Activated CD4-positive, alpha-beta T cell treated with anti-CD3 and anti-CD28 coated beads for 4 hours (primary cell): Measurements from ENCODE around the gene LRRC70.
"Not testable (repeated sequence)": the region's sequence is repeated elsewhere in the genome, so short reads cannot be mapped to it uniquely, and the experiment has no call there.

Experiments
- DNase-seq, 2 donors: peaks; one replicate each; pipeline ENCODE4 v3.0.0-alpha.2; 2020

LRRC70 gene

DNA sequence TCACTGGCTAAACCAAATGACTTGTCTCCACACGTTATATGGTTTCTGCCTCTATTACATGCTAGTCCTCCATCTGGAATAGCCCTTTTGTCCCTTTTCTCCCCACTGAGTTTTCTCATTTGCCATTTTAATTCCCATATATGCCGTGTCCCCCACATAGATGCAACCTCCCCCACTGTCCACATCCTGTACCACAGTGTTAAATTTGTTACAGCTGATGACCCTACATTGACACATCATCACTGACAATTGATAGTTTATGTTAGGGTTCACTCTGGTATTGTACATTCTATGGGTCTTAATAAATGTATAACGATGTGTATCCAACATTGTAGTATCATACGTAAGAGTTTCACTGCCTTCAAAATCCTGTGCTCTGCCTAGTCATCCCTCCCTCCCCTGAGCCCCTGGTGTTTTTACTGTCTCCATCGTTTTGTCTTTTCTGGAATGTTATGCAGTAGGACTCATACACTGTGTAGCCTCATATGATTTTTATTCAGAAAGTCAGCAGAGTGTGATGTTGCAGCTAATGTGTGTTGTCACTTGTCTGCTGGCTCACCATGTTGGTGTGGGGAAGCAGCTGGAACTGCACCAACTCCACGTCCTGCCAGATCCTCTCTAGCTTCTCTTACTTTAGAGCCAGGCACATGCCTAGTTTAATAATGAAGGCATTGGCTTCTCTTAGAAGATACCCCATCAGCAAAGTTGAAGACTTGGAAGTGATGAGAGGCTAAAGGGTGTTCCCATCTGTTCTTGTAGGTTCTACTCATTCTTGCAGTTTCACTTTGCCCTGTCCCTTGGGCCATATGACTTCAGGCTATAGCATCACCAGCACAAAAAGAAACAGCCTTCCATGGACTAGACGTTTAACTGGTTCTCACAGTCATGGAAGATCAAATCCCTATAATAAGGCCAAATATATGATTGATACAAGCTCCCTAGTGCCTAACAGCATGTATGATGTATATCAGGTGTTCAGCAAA is 30.2 kb downstream of the LRRC70 start:
- DNase-seq: no peak

DNA sequence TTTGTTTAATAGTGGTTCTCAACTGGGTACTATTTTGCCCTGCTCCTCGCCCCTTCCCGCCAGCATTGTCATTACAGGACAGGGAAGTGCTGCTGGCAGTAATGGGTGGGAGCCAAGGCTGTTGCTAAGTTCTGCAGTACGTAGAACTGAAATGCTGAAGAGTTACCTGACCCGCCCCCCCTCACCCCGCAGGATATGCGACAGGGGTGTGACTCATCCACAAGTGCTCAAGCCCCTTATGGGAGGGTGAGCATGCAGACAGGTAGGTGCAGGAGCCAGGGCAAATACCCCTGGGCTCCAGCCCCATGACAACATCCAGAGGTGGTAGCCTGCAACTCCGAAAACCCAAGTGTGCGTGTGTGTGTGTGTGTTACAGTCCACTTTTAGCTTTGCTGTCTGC is 35.7 kb downstream of the LRRC70 start:
- DNase-seq: no peak

DNA sequence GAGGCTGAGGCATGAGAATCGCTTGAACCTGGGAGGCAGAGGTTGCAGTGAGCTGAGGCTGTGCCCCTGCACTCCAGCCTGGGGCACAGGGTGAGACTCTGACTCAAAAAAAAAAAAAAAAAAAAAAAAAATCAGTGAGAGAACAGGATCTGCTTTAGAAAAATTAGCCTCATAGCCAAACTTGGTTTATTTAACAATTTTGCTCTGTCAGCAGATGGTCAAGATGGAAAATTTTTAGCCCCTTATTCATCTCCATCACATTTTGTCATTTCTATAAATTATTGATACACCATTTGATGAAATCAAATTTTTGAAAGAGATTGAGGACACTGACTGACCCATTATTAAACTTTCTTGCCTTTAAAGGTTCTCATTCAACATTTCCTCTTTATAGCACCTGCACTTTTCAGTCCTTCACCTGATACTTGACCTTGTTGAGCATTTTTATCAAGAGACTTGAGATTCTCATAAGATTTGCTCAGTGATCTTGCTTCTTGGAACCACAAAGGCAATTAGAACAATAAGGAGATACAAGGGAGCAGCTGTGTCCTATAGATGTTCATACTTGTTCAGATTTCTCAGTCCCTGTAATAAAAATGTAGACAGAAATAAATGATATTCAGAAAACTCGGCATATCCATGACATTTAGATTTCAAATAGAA is 38.1 kb downstream of the LRRC70 start:
- no peak for DNase-seq

DNA sequence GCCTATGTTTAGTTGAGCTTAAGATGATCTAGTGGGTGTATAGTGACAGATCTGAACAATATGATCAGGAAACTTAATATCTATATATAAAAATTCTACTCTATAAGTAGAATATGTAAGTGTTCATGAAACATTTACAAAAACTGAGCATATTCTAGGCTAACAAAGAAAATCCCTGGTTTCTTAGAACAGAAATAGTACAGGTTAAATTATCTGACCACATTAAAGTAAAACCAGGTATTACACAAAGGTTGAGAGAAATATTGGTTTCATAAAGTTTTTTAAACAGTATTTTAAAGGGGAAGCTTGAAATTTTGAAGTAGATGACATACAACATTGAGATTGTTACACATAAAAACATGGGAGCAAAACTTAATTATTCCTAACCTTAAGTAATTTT is 39.3 kb downstream of the LRRC70 start:
- no peak for DNase-seq

DNA sequence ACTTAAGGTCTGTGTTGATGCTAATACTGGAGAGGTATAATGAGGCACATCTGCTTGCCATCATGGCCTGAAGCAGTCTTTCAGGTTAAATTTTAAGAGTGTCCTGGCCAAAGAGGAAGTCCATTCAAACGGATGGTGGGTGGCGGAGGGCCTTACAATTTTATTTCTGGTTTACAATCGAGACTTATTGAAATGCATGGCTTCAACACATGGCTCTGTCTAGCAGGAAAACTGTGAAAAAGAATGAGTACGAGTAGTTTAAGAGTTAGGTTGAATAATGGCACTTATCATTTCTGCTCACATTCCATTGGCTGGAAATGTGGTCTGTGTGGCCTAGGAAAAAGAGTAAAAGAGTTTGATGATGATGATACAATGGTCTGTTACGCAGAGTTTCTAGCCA is 42.1 kb downstream of the LRRC70 start:
- DNase-seq: no peak

DNA sequence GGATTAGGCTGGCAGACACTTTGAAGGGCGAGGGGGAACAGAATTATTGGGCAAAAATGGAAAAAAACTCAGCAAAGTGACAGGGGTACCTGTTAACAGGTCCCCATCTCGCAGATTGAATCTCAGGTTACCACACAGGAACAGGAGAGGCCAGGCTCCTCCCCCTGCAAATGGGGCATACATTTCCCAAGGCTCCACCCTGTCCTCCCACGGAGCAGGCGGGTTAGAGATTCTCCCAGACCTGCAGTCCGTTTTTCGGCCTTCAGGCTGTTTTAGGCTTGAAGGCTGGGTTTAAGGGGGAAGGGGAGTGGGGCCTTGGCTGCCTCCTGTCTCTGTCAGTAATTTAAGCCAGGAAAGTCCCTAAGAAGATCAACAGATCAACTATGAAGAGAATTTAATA is 42.7 kb downstream of the LRRC70 start:
- DNase-seq: no peak

DNA sequence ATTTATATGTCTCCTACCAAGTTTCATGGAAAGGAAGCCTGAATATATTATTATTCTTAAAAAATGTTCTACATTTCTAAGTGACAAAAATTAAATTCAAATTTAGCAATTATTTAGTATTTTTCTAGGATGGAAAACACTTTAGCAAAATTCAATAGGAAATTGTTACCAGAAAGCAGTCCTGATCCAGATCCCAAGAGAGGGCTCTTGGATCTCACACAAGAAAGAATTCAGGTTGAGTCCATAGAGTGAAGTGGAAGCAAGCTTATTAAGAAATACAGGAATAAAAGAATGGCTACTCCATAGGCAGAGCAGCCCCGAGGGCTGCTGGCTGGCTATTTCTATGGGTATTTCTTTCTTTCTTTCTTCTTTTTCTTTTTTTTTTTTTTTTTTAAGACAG is 44.7 kb downstream of the LRRC70 start:
- DNase-seq: no peak

DNA sequence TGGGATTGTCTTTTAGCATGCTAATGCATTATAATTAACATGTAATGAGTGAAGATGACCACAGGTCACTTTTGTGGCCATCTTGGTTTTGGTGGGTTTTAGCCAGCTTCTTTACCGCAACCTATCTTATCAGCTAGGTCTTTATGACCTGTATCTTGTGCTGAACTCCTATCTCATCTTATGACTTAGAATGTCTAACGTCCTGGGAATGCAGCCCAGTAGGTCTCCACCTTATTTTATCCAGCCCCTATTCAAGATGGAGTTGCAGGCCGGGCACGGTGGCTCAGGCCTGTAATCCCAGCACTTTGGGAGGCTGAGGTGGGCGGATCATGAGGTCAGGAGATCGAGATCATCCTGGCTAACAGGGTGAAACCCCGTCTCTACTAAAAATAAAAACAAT is 45.8 kb downstream of the LRRC70 start:
- not testable (repeated sequence) for DNase-seq

DNA sequence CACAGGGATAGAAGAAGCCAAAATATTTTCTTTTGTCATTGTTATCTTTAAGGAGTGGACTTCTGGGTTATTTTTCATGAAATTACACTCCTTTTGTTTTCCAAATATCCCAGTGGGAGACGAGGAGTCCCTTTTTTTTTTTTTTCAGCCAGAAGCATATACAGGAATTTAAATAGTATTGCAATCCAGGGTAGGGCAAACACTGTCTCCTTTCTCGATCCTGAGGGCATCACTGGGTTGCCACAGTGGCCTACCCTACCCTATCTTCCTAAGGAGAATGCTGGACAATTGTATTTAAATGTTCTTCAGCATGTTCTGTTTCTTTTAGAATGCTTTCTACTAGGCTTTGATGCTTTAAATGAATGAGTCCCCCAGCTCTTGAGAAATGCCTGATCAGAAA is 47.9 kb downstream of the LRRC70 start:
- no peak for DNase-seq

DNA sequence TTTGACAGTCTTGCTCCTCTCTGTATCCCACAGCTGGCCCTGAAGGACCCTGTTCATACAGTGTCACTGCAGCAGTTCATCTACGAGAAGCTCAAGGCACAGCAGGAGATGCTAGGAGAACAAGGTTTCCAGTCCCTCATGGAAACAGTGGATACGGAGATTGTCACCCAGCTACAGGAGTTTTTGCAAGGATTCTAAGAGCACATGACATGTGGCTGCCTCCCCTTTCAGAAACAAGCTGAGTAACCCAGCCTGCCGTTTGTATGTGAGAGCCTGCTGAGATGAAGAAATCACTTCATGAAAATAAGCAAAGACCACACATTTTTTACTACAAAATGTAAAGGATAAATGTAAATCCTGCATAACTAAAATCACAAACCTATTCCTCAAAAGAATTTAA is 48.5 kb downstream of the LRRC70 start:
- DNase-seq: no peak

DNA sequence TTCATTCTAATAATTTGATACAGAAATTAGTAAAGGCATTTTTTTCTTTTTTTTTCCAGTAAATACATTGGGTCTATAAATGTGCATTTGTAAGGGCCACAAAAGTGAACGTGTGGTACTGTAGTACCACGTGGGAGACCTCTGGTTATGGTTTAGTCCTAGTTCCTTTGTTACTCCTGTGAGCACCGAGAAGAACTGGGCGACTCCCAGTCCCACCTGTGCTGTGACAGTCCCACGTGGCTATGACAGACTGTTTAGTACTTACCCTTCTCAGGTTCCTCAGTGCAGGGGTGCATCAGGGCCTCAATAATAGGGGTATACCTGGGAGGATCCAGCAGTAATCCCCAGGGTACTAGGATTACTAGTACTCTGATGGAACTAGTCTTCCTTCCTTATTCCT is 49.3 kb downstream of the LRRC70 start:
- DNase-seq: no peak
